SU-DHL-6 (cell line): ENCODE data around the gene MLYCD.

Experiments used
- CTCF ChIP-seq: fragments of 200-600 bp; sonication (generic); IDR thresholded peaks from one replicate; pipeline ENCODE4 v1.5.1; 2017; ENCODE audit warnings: antibody characterized with exemption, mild to moderate bottlenecking, low read length, moderate library complexity; ENCODE audit not compliant: insufficient read depth, poor library complexity, severe bottlenecking
- EZH2phosphoT487 ChIP-seq: fragments of 200-600 bp; sonication (generic), shearing (Covaris generic); conservative IDR thresholded peaks from 2 replicates; pipeline ENCODE4 v1.6.1; 2018; ENCODE audit warnings: mild to moderate bottlenecking, antibody characterized with exemption, low read length, moderate library complexity, mixed read lengths

GRCh38 chr16:83960521-83961249, 61.8 kb downstream of the MLYCD start:
- TF ChIP-seq EZH2phosphoT487 (no peak), CTCF (no peak)
